ENCODE measurements around the gene S100A12. TPM values are rescaled to one million over a fixed set of nuclear protein-coding genes. Genes with fewer than 3 reads are reported as not detected.

The S100A12 gene
- total RNA-seq, 1 donor from 2014 or later, result 22.8 TPM

GRCh38 chr1:153370146-153370545 lies 5.3 kb downstream of the S100A12 start:
- ATAC-seq (no peak), DNase-seq (no peak)
- intact Hi-C loops (cut with DNase I), result no loop called here
- no peak for TF ChIP-seq CTCF (IDR thresholded peaks at IDR 0.05)
- no peaks in the 10 kb centered on the region for H3K27me3 ChIP-seq
- no peaks in the 10 kb centered on the region for H3K36me3 ChIP-seq
- no peak overlapping the region for H3K4me3 ChIP-seq
- H3K9me3 ChIP-seq, result no peaks in the 10 kb centered on the region
- H3K4me1 ChIP-seq, result peaks cover 10% of the 10 kb centered on the region
- no peak overlapping the region for H3K27ac ChIP-seq

- intact Hi-C loops (cut with DNase I), result no loop called here
Observed at GRCh38 chr1:153368495-153368894, 6.9 kb downstream of the S100A12 start.

GRCh38 chr1:153367090-153367489 lies 8.3 kb downstream of the S100A12 start:
- no peak for TF ChIP-seq CTCF (IDR thresholded peaks at IDR 0.05)
- intact Hi-C loops (cut with DNase I), result no loop called here
- DNase-seq (no peak), ATAC-seq (no peak)
- H3K27me3 ChIP-seq, result no peaks in the 10 kb centered on the region
- H3K27ac ChIP-seq, result no peak overlapping the region
- peaks cover 10% of the 10 kb centered on the region for H3K4me1 ChIP-seq
- H3K9me3 ChIP-seq, result no peaks in the 10 kb centered on the region
- no peak overlapping the region for H3K4me3 ChIP-seq
- no peaks in the 10 kb centered on the region for H3K36me3 ChIP-seq

More at GRCh38 chr1:153368495-153368894, 6.9 kb downstream of the S100A12 start:
- Histone ChIP-seq H3K4me3 (no peak overlapping the region), H3K36me3 (no peaks in the 10 kb centered on the region), H3K27me3 (no peaks in the 10 kb centered on the region), H3K4me1 (peaks cover 10% of the 10 kb centered on the region), H3K9me3 (no peaks in the 10 kb centered on the region), H3K27ac (no peak overlapping the region)
- no peak for TF ChIP-seq CTCF (IDR thresholded peaks at IDR 0.05)
- ATAC-seq, result peak; percentile 70
- DNase-seq, result no peak

GRCh38 chr1:153366261-153366660 lies 9.2 kb downstream of the S100A12 start:
- Histone ChIP-seq H3K36me3 (no peaks in the 10 kb centered on the region), H3K27ac (no peak overlapping the region), H3K4me3 (no peak overlapping the region), H3K9me3 (no peaks in the 10 kb centered on the region), H3K4me1 (peaks cover 10% of the 10 kb centered on the region), H3K27me3 (no peaks in the 10 kb centered on the region)
- ATAC-seq (no peak), DNase-seq (no peak)
- no peak for TF ChIP-seq CTCF (IDR thresholded peaks at IDR 0.05)
- intact Hi-C loops (cut with DNase I), result no loop called here

- DNase-seq, result no peak
- Histone ChIP-seq H3K27ac (no peak overlapping the region), H3K4me3 (no peak overlapping the region), H3K9me3 (no peaks in the 10 kb centered on the region), H3K4me1 (peaks cover 10% of the 10 kb centered on the region), H3K27me3 (no peaks in the 10 kb centered on the region), H3K36me3 (no peaks in the 10 kb centered on the region)
- no peak for TF ChIP-seq CTCF (IDR thresholded peaks at IDR 0.05)
- intact Hi-C loops (cut with DNase I), result no loop called here
- no peak for ATAC-seq
Observed at GRCh38 chr1:153365696-153366095, 9.7 kb downstream of the S100A12 start.

All from upper lobe of right lung (tissue), 1 donor.